Measurements from ENCODE around the gene TBC1D17.

DNA sequence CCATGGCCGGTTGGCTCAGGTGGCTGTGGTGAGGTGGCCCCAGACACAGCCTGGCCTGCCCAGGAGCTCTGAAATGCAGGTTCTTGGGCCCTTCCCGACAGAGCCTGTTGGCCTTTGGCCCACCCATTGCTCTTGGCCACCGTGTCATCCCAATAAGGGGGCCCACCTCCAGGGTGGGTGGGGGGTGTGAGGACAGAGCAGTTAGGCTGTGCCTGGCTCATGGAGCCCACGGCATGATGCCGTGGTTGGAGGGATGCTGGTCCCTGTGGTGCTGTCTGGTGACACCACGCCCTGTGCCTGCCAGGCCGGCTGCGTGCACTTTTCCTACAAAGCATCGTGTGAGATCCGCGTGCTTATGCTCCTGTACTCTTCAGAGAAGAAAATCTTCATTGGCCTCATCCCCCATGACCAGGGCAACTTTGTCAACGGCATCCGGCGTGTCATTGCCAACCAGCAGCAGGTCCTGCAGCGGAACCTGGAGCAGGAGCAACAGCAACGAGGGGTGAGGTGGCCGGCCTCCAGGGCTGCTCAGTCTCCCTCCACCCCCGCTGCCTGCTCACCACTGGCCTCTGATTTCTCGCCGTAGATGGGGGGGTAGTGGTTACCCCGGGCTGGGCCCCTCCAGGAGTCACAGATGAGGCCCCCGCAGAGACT lies 17.7 kb upstream of the TBC1D17 start:
- TF ChIP-seq, protein P1, sequence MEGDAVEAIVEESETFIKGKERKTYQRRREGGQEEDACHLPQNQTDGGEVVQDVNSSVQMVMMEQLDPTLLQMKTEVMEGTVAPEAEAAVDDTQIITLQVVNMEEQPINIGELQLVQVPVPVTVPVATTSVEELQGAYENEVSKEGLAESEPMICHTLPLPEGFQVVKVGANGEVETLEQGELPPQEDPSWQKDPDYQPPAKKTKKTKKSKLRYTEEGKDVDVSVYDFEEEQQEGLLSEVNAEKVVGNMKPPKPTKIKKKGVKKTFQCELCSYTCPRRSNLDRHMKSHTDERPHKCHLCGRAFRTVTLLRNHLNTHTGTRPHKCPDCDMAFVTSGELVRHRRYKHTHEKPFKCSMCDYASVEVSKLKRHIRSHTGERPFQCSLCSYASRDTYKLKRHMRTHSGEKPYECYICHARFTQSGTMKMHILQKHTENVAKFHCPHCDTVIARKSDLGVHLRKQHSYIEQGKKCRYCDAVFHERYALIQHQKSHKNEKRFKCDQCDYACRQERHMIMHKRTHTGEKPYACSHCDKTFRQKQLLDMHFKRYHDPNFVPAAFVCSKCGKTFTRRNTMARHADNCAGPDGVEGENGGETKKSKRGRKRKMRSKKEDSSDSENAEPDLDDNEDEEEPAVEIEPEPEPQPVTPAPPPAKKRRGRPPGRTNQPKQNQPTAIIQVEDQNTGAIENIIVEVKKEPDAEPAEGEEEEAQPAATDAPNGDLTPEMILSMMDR (IDR thresholded peaks at IDR 0.05 in 8 of 11, conservative IDR thresholded peaks at IDR 0.05 in 3 of 11) = no peak
- TF ChIP-seq POLR2AphosphoS5 (IDR thresholded peaks at IDR 0.05) = peak; percentile 32 to 60 (median 45)
